ENCODE data around the gene PCDH9. TPM values are rescaled to one million over a fixed set of nuclear protein-coding genes. Genes with fewer than 3 reads are reported as not detected.

Gene PCDH9
- total and polyA plus RNA-seq, 2 of the 13 experiments (the other 11 are each of a cell fraction or from before 2014, with no cell fraction given): 0.09 TPM; not detected in 1

GRCh38 chr13:67150608-67151007 is 79.5 kb downstream of the PCDH9 start:
- 7% methylated on average over 1 of the region's 1 CpG for WGBS (ENCODE audit: low lambda C conversion rate)
- no peaks in the 10 kb centered on the region for H3K4me1 ChIP-seq (ENCODE audit: insufficient read depth, low read length)
- no peak for ATAC-seq
- no peak for DNase-seq (ENCODE audit: low spot score)
- no peaks in the 10 kb centered on the region for H3K9me3 ChIP-seq (ENCODE audit: low read length)
- in situ Hi-C loops (cut with HindIII; ENCODE audit: extremely low pct_ligation_motif_present, low pct_unique_long_range_greater_than_20kb): no loop called here
- no peak overlapping the region for H3K27ac ChIP-seq (ENCODE audit: extremely low read length, insufficient read depth, low read length)
- intact Hi-C loops (cut with micrococcal nuclease; ENCODE audit: unreplicated experiment): no loop called here
- no peaks in the 10 kb centered on the region; a peak in 1 of 5 replicates for H3K27me3 ChIP-seq (ENCODE audit: control insufficient read depth in 1 of 2, insufficient read depth in 2 of 2, low read length in 2 of 2)
- no peaks in the 10 kb centered on the region for H3K36me3 ChIP-seq (replicated peaks in 1 of 2; ENCODE audit: control insufficient read depth in 1 of 2, insufficient read depth in 2 of 2, low read length in 2 of 2)
- POLR2A ChIA-PET: no interaction called here
- H3K79me2 ChIP-seq (ENCODE audit: insufficient read depth, low read length): no peaks in the 10 kb centered on the region
- no peaks in the 10 kb centered on the region for H4K20me1 ChIP-seq (ENCODE audit: insufficient read depth, low read length)
- no peak overlapping the region for H2AFZ ChIP-seq (ENCODE audit: low read length)
- no peak for FAIRE-seq
- TF ChIP-seq SOX5 (CRISPR knock-in tag; IDR thresholded peaks at IDR 0.05; ENCODE audit: borderline replicate concordance) (no peak), PHF8 (CRISPR knock-in tag; IDR thresholded peaks at IDR 0.05) (no peak), MNT (IDR thresholded peaks at IDR 0.05) (peak; percentile 56), ZNF646 (CRISPR knock-in tag; IDR thresholded peaks at IDR 0.05) (no peak)
- CTCF ChIA-PET (ENCODE audit: low intra/inter-chr PET ratio, low total read pairs): no interaction called here
- H3K4me3 ChIP-seq (replicated peaks in 1 of 3; ENCODE audit: insufficient read depth in 1 of 3, low read depth in 2 of 3, low read length in 3 of 3): no peak overlapping the region
- no peak overlapping the region for H3K9ac ChIP-seq (ENCODE audit: insufficient read depth, low read depth, low read length)
- no peak overlapping the region for H3K4me2 ChIP-seq (ENCODE audit: low read depth, low read length)
- BruUV-seq (replicated peaks): no TSS peak
